ENCODE measurements around the gene NUP205.
A peak's percentile ranks its signal among the peaks of the same experiment; 100 is the strongest.
"Not testable (repeated sequence)": the region's sequence is repeated elsewhere in the genome, so short reads cannot be mapped to it uniquely, and the experiment has no call there.

The NUP205 gene

GRCh38 chr7:135620980-135621850, 63.5 kb downstream of the NUP205 start:
- in situ Hi-C loops (cut with MboI; ENCODE audit: low sequenced_read_pairs, unreplicated experiment) = no loop called here
- peak; percentile 37 for DNase-seq (ENCODE audit: low spot score)
- TF ChIP-seq CTCF (IDR thresholded peaks at IDR 0.05; ENCODE audit: borderline replicate concordance, control extremely low read depth, extremely low read depth, insufficient read depth, missing control alignments) = peak; percentile 53

GRCh38 chr7:135634191-135634878, 76.6 kb downstream of the NUP205 start:
- TF ChIP-seq CTCF (IDR thresholded peaks at IDR 0.05; ENCODE audit: borderline replicate concordance, control extremely low read depth, extremely low read depth, insufficient read depth, missing control alignments) = no peak
- in situ Hi-C loops (cut with MboI; ENCODE audit: low sequenced_read_pairs, unreplicated experiment) = no loop called here
- DNase-seq (ENCODE audit: low spot score) = no peak

GRCh38 chr7:135639690-135640089, 82.0 kb downstream of the NUP205 start:
- in situ Hi-C loops (cut with MboI; ENCODE audit: low sequenced_read_pairs, unreplicated experiment); DNase-seq (ENCODE audit: low spot score): not testable (repeated sequence)

- no peak for DNase-seq (ENCODE audit: low spot score)
- in situ Hi-C loops (cut with MboI; ENCODE audit: low sequenced_read_pairs, unreplicated experiment) = no loop called here
- TF ChIP-seq CTCF (IDR thresholded peaks at IDR 0.05; ENCODE audit: borderline replicate concordance, control extremely low read depth, extremely low read depth, insufficient read depth, missing control alignments) = no peak
These were observed 86.4 kb downstream of the NUP205 start for GRCh38 chr7:135644154-135644553.

- DNase-seq (ENCODE audit: low spot score) = no peak
- in situ Hi-C loops (cut with MboI; ENCODE audit: low sequenced_read_pairs, unreplicated experiment) = no loop called here
- TF ChIP-seq CTCF (IDR thresholded peaks at IDR 0.05; ENCODE audit: borderline replicate concordance, control extremely low read depth, extremely low read depth, insufficient read depth, missing control alignments) = no peak
These were observed 87.0 kb downstream of the NUP205 start for GRCh38 chr7:135644729-135645128.

- in situ Hi-C loops (cut with MboI; ENCODE audit: low sequenced_read_pairs, unreplicated experiment) = no loop called here
- peak; percentile 32 for DNase-seq (ENCODE audit: low spot score)
- peak; percentile 49 for TF ChIP-seq CTCF (IDR thresholded peaks at IDR 0.05; ENCODE audit: borderline replicate concordance, control extremely low read depth, extremely low read depth, insufficient read depth, missing control alignments)
These were observed 87.7 kb downstream of the NUP205 start for GRCh38 chr7:135645296-135645904.
